Right lobe of liver (tissue), 4 donors: Measurements from ENCODE around the gene LRRC32.

Experiments used
- CTCF ChIP-seq, 4 donors: fragments of 200-600 bp in 3 of 4; fragments of 450-650 bp in 1 of 4; IDR thresholded peaks; one replicate each; pipeline versions ENCODE4 v1.5.1 to v1.8.0; 2016 to 2022; ENCODE audit warnings: antibody characterized with exemption in 4 of 4, mild to moderate bottlenecking in 2 of 4
- POLR2A ChIP-seq: fragments of 450-650 bp; IDR thresholded peaks from one replicate; pipeline ENCODE4 v1.6.1; 2017; ENCODE audit warnings: antibody characterized with exemption, mild to moderate bottlenecking
- donor health status: DM: no; HTN: no; CAD: no.
- donor health status: DM: no; HTN: no; CAD: no.
- donor health status: DM: no; HTN: yes; CAD: no.

GRCh38 chr11:76628408-76628947, 42.1 kb downstream of the LRRC32 start:
- TF ChIP-seq CTCF (IDR thresholded peaks at IDR 0.05): no peak
- no peak for TF ChIP-seq POLR2A
